K562 (cell line): ENCODE measurements around the gene NR3C1. TPM values are rescaled to one million over a fixed set of nuclear protein-coding genes. Genes with fewer than 3 reads are reported as not detected.

ENCODE experiments used
- CBX8 ChIP-seq: fragments of 200-600 bp; sonication (generic); IDR thresholded peaks from 2 replicates; pipeline ENCODE4 v1.6.1; 2012; ENCODE audit warnings: borderline replicate concordance, mixed run types, low read depth, mild to moderate bottlenecking, moderate library complexity, mixed read lengths, low read length, control low read depth, inconsistent platforms; ENCODE audit not compliant: poor library complexity, severe bottlenecking; ENCODE audit errors: extremely low read depth
- EWSR1 ChIP-seq: fragments of 450-650 bp; IDR thresholded peaks from 2 replicates; pipeline ENCODE4 v1.6.1; 2018; ENCODE audit warnings: borderline replicate concordance, mild to moderate bottlenecking, low read depth, moderate library complexity; ENCODE audit not compliant: partially characterized antibody
- MAFF ChIP-seq: IDR thresholded peaks from 2 replicates; pipeline ENCODE4 v1.6.1; 2012; ENCODE audit warnings: low read length, improper control_type of control experiment
- NELFE ChIP-seq: IDR thresholded peaks from 2 replicates; pipeline ENCODE4 v1.6.1; 2011; ENCODE audit warnings: mild to moderate bottlenecking; ENCODE audit not compliant: insufficient read depth, insufficient read length
- SIN3A ChIP-seq, 2 experiments: fragments of 150-350 bp in 1 of 2; IDR thresholded peaks; 2 replicates each; pipeline ENCODE4 v1.6.1; 2011 to 2016; ENCODE audit warnings: borderline replicate concordance in 2 of 2, low read depth in 2 of 2, low read length in 2 of 2, mild to moderate bottlenecking in 2 of 2, moderate library complexity in 2 of 2; ENCODE audit not compliant: control insufficient read depth in 1 of 2
- TBL1XR1 ChIP-seq, 2 experiments: IDR thresholded peaks; 2 replicates each; pipeline ENCODE4 v1.6.1; 2012; ENCODE audit warnings: improper control_type of control experiment in 2 of 2, low read length in 2 of 2, mild to moderate bottlenecking in 1 of 2
- XRCC5 ChIP-seq: fragments of 200-400 bp; formaldehyde crosslinking; IDR thresholded peaks from 2 replicates; pipeline ENCODE4 v1.6.1; 2017; ENCODE audit warnings: low read depth, mild to moderate bottlenecking, low read length
- ZNF41 ChIP-seq: fragments of 250-450 bp; sonication (Bioruptor Pico); conservative IDR thresholded peaks from 2 replicates; pipeline ENCODE4 v1.4.0; 2020; ENCODE audit warnings: mild to moderate bottlenecking
- ZNF589 ChIP-seq: fragments of 200-800 bp; sonication (Bioruptor generic); IDR thresholded peaks from 2 replicates; pipeline ENCODE4 v1.6.1; 2016; ENCODE audit warnings: low read depth, missing genetic modification characterization, missing compliant biosample characterization
- ZNF699 ChIP-seq: fragments of 250-450 bp; sonication (Bioruptor Pico); IDR thresholded peaks from 2 replicates; pipeline ENCODE4 v1.8.0; 2021; ENCODE audit warnings: mild to moderate bottlenecking, moderate library complexity; ENCODE audit not compliant: insufficient replicate concordance
- polyA plus RNA-seq, 8 experiments: library from polyadenylated mRNA; depleted of rRNA in 4 of 8; stranded (reverse) in 5 of 8; unstranded in 3 of 8; fragments of >200 nt; fragmentation: Nextera tagmentation in 2 of 8; fragmentation: Illumina TruSeq in 1 of 8; extraction: Ambion mirVana in 2 of 8; extraction: Trizol in 1 of 8; gene quantifications; 2 replicates each; pipeline versions ENCODE4 v1.2.1 to v1.2.3, GENCODE V29; 2011 to 2014; ENCODE audit warnings: inconsistent platforms in 1 of 8, missing spikeins in 1 of 8
- total RNA-seq, 7 experiments: library from RNA; depleted of rRNA in 6 of 7; stranded (reverse); fragments of >200 nt in 6 of 7; fragmentation: Illumina TruSeq in 2 of 7; extraction: Trizol in 2 of 7; gene quantifications; 2 replicates each; pipeline versions ENCODE4 v1.2.1 to v1.2.3, GENCODE V29; 2011 to 2021; ENCODE audit warnings: low replicate concordance in 1 of 7
- TF ChIP-seq, protein P1 (sequence below): sonication (generic); formaldehyde crosslinking; IDR thresholded peaks from 2 replicates; pipeline ENCODE4 v1.8.1; 2023; ENCODE audit warnings: mild to moderate bottlenecking, missing genetic modification reagents
- TF ChIP-seq, protein P2 (sequence below): sonication (generic); formaldehyde crosslinking; IDR thresholded peaks from 2 replicates; pipeline ENCODE4 v1.4.0; 2020; ENCODE audit warnings: mild to moderate bottlenecking, missing genetic modification reagents
- TF ChIP-seq, protein P3 (sequence below): sonication (generic); formaldehyde crosslinking; IDR thresholded peaks from 2 replicates; pipeline ENCODE4 v1.8.1; 2023; ENCODE audit warnings: missing genetic modification reagents, mild to moderate bottlenecking, borderline replicate concordance
- TF ChIP-seq, protein P4 (sequence below): sonication (generic); formaldehyde crosslinking; IDR thresholded peaks from 2 replicates; pipeline ENCODE4 v1.8.1; 2023; ENCODE audit warnings: mild to moderate bottlenecking, missing genetic modification reagents

The NR3C1 gene
- total and polyA plus RNA-seq, 9 of the 15 experiments (the other 6 are each of a cell fraction or from before 2014, with no cell fraction given), result 8.2 to 36.0 (median 15.0) TPM

DNA sequence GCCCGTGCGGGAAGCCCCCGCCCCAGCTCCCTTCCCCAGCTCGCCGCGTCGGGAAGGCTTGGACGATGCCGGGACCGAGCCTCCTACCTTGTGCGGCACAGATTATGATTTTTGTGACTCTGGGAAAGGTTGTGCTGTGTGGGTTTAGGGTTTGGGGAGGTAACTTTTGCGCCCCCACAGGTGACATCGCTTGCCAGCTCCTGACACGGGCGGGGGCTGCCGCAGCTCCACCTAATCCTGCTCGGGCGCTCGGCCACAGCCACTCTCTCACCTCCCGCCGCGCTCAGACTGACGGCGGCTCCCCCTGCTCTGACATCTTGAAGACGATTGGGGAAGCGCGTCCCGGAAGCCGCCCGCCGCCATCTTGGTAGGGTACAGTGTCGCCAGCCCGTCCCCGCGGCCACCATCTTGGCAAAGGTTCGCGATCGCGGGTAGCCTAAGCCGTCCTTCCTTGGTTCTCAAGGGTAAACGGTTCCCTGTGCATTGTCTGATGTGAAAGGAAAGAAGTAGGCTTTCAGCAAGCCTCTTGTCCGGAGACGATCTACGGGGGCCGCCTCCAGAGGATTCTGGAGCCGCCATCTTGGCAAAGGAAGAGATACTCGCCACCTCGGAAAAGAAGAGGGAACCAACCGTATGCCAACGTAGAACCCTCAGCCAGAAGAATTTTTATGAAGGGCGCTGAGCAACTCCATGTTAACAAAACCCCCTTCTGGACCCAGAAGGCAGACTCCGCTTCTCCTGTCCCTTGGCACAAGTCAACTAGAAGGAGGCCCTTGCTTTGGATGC lies 1.8 kb upstream of the NR3C1 start (continued):
- TF ChIP-seq ZNF589 (CRISPR knock-in tag), result peak; percentile 71; the same call in 1 of the 2 replicates
- no peak for TF ChIP-seq ZNF41
- TF ChIP-seq, protein P1, sequence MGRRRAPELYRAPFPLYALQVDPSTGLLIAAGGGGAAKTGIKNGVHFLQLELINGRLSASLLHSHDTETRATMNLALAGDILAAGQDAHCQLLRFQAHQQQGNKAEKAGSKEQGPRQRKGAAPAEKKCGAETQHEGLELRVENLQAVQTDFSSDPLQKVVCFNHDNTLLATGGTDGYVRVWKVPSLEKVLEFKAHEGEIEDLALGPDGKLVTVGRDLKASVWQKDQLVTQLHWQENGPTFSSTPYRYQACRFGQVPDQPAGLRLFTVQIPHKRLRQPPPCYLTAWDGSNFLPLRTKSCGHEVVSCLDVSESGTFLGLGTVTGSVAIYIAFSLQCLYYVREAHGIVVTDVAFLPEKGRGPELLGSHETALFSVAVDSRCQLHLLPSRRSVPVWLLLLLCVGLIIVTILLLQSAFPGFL, result no peak
- TF ChIP-seq CBX8, result no peak
- 0 out of 4 replicates have a peak, but pooled peaks of 1 of the 2 experiments have one; percentile 29 for TF ChIP-seq TBL1XR1 (IDR thresholded peaks at IDR 0.05; ENCODE audit: low read length in 2 of 2)
- 0 out of 4 replicates have a peak, but pooled peaks of 1 of the 2 experiments have one; percentile 29 for TF ChIP-seq SIN3A (IDR thresholded peaks at IDR 0.05; ENCODE audit: borderline replicate concordance in 2 of 2, control insufficient read depth in 1 of 2, low read depth in 2 of 2, low read length in 2 of 2)
- TF ChIP-seq ZNF699 (CRISPR knock-in tag), result no peak
- no peak for TF ChIP-seq XRCC5
- no peak for TF ChIP-seq MAFF
- TF ChIP-seq NELFE, result no peak
- no peak for TF ChIP-seq EWSR1
- TF ChIP-seq, protein P2, sequence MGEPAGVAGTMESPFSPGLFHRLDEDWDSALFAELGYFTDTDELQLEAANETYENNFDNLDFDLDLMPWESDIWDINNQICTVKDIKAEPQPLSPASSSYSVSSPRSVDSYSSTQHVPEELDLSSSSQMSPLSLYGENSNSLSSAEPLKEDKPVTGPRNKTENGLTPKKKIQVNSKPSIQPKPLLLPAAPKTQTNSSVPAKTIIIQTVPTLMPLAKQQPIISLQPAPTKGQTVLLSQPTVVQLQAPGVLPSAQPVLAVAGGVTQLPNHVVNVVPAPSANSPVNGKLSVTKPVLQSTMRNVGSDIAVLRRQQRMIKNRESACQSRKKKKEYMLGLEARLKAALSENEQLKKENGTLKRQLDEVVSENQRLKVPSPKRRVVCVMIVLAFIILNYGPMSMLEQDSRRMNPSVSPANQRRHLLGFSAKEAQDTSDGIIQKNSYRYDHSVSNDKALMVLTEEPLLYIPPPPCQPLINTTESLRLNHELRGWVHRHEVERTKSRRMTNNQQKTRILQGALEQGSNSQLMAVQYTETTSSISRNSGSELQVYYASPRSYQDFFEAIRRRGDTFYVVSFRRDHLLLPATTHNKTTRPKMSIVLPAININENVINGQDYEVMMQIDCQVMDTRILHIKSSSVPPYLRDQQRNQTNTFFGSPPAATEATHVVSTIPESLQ (CRISPR knock-in tag), result 0 out of 2 replicates have a peak, but pooled peaks have one; percentile 61
- TF ChIP-seq, protein P3, sequence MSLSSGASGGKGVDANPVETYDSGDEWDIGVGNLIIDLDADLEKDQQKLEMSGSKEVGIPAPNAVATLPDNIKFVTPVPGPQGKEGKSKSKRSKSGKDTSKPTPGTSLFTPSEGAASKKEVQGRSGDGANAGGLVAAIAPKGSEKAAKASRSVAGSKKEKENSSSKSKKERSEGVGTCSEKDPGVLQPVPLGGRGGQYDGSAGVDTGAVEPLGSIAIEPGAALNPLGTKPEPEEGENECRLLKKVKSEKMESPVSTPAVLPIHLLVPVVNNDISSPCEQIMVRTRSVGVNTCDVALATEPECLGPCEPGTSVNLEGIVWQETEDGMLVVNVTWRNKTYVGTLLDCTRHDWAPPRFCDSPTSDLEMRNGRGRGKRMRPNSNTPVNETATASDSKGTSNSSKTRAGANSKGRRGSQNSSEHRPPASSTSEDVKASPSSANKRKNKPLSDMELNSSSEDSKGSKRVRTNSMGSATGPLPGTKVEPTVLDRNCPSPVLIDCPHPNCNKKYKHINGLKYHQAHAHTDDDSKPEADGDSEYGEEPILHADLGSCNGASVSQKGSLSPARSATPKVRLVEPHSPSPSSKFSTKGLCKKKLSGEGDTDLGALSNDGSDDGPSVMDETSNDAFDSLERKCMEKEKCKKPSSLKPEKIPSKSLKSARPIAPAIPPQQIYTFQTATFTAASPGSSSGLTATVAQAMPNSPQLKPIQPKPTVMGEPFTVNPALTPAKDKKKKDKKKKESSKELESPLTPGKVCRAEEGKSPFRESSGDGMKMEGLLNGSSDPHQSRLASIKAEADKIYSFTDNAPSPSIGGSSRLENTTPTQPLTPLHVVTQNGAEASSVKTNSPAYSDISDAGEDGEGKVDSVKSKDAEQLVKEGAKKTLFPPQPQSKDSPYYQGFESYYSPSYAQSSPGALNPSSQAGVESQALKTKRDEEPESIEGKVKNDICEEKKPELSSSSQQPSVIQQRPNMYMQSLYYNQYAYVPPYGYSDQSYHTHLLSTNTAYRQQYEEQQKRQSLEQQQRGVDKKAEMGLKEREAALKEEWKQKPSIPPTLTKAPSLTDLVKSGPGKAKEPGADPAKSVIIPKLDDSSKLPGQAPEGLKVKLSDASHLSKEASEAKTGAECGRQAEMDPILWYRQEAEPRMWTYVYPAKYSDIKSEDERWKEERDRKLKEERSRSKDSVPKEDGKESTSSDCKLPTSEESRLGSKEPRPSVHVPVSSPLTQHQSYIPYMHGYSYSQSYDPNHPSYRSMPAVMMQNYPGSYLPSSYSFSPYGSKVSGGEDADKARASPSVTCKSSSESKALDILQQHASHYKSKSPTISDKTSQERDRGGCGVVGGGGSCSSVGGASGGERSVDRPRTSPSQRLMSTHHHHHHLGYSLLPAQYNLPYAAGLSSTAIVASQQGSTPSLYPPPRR (CRISPR knock-in tag), result no peak
- TF ChIP-seq, protein P4, sequence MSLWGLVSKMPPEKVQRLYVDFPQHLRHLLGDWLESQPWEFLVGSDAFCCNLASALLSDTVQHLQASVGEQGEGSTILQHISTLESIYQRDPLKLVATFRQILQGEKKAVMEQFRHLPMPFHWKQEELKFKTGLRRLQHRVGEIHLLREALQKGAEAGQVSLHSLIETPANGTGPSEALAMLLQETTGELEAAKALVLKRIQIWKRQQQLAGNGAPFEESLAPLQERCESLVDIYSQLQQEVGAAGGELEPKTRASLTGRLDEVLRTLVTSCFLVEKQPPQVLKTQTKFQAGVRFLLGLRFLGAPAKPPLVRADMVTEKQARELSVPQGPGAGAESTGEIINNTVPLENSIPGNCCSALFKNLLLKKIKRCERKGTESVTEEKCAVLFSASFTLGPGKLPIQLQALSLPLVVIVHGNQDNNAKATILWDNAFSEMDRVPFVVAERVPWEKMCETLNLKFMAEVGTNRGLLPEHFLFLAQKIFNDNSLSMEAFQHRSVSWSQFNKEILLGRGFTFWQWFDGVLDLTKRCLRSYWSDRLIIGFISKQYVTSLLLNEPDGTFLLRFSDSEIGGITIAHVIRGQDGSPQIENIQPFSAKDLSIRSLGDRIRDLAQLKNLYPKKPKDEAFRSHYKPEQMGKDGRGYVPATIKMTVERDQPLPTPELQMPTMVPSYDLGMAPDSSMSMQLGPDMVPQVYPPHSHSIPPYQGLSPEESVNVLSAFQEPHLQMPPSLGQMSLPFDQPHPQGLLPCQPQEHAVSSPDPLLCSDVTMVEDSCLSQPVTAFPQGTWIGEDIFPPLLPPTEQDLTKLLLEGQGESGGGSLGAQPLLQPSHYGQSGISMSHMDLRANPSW, result no peak
